Mesendoderm (in vitro differentiated cells): ENCODE results near the gene PCDHA8.
"Not testable (repeated sequence)": the region's sequence is repeated elsewhere in the genome, so short reads cannot be mapped to it uniquely, and the experiment has no call there.

ENCODE experiments used
- DNase-seq: peaks from one replicate; pipeline ENCODE4 v3.0.0; 2013
- H2AK5ac ChIP-seq: 2 replicates; pipeline ENCODE4 v1.6.1; 2013; ENCODE audit warnings: low read length, inconsistent platforms
- H2BK120ac ChIP-seq: 2 replicates; pipeline ENCODE4 v1.6.1; 2013; ENCODE audit warnings: low read depth, mild to moderate bottlenecking, low read length, moderate library complexity, mixed read lengths
- H2BK15ac ChIP-seq: replicated peaks from 2 replicates; pipeline ENCODE4 v1.6.1; 2013; ENCODE audit warnings: low read depth, mild to moderate bottlenecking, moderate library complexity
- H2BK5ac ChIP-seq: 2 replicates; pipeline ENCODE4 v1.6.1; 2013; ENCODE audit warnings: low read length, inconsistent platforms
- H3K18ac ChIP-seq: 2 replicates; pipeline ENCODE4 v1.6.1; 2013; ENCODE audit warnings: mild to moderate bottlenecking, low read length, mixed read lengths
- H3K23ac ChIP-seq: one replicate; pipeline ENCODE4 v1.6.1; 2013; ENCODE audit warnings: low read length
- H3K27ac ChIP-seq: 2 replicates; pipeline ENCODE4 v1.5.1; 2013; ENCODE audit warnings: low read depth, mild to moderate bottlenecking, inconsistent platforms, low read length, moderate library complexity
- H3K27me3 ChIP-seq: 2 replicates; pipeline ENCODE4 v1.6.1; 2013; ENCODE audit warnings: low read length, control low read depth, mild to moderate bottlenecking, inconsistent platforms; ENCODE audit not compliant: insufficient read depth, poor library complexity
- H3K36me3 ChIP-seq: 2 replicates; pipeline ENCODE4 v1.6.1; 2013; ENCODE audit warnings: low read length, inconsistent platforms; ENCODE audit not compliant: control insufficient read depth, insufficient read depth
- H3K4ac ChIP-seq: one replicate; pipeline ENCODE4 v1.6.1; 2013; ENCODE audit warnings: low read depth, mild to moderate bottlenecking, low read length, moderate library complexity
- H3K4me1 ChIP-seq: 2 replicates; pipeline ENCODE4 v1.6.1; 2013; ENCODE audit warnings: low read depth, low read length, inconsistent platforms; ENCODE audit not compliant: control insufficient read depth
- H3K4me2 ChIP-seq: 2 replicates; pipeline ENCODE4 v1.6.1; 2013; ENCODE audit warnings: low read length
- H3K4me3 ChIP-seq: 2 replicates; pipeline ENCODE4 v1.5.1; 2013; ENCODE audit warnings: mild to moderate bottlenecking, low read length
- H3K56ac ChIP-seq: one replicate; pipeline ENCODE4 v1.6.1; 2013; ENCODE audit warnings: low read length
- H3K79me1 ChIP-seq: 2 replicates; pipeline ENCODE4 v1.6.1; 2013; ENCODE audit warnings: low read length, inconsistent platforms
- H3K79me2 ChIP-seq: 2 replicates; pipeline ENCODE4 v1.6.1; 2013; ENCODE audit warnings: mild to moderate bottlenecking, low read length; ENCODE audit not compliant: control insufficient read depth, insufficient read depth
- H3K9ac ChIP-seq: 2 replicates; pipeline ENCODE4 v1.6.1; 2013; ENCODE audit warnings: low read length, inconsistent platforms
- H4K5ac ChIP-seq: one replicate; pipeline ENCODE4 v1.6.1; 2013; ENCODE audit warnings: low read length
- H4K8ac ChIP-seq: one replicate; pipeline ENCODE4 v1.6.1; 2013; ENCODE audit warnings: low read depth, mild to moderate bottlenecking, control low read depth, low read length, moderate library complexity
- WGBS: extraction: QIAGEN DNeasy Blood & Tissue Kit; methylation state at CpG from one replicate; pipeline ENCODE4 v1.1.7; 2013; ENCODE audit warnings: low lambda C conversion rate, missing lambda C conversion rate; ENCODE audit not compliant: insufficient coverage; ENCODE audit errors: extremely low coverage; 5-methylcytosine and 5-hydroxymethylcytosine counted together

PCDHA8 gene

DNA sequence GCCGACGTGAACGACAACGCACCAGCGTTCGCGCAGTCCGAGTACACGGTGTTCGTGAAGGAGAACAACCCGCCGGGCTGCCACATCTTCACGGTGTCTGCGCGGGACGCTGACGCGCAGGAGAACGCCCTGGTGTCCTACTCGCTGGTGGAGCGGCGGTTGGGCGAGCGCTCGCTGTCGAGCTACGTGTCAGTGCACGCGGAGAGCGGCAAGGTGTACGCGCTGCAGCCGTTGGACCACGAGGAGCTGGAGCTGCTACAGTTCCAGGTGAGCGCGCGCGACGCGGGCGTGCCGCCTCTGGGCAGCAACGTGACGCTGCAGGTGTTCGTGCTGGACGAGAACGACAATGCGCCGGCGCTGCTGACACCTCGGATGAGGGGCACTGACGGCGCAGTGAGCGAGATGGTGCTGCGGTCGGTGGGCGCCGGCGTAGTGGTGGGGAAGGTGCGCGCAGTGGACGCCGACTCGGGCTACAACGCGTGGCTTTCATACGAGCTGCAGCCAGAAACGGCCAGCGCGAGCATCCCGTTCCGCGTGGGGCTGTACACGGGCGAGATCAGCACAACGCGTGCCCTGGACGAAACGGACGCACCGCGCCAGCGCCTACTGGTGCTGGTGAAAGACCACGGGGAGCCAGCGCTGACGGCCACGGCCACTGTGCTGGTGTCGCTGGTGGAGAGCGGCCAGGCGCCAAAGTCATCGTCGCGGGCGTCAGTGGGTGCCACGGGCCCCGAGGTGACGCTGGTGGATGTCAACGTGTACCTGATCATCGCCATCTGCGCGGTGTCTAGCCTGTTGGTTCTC is 9.0 kb downstream of the PCDHA8 start:
- not testable (repeated sequence) for H3K4me3 ChIP-seq, H2BK120ac ChIP-seq, H3K23ac ChIP-seq, H2BK15ac ChIP-seq, H3K56ac ChIP-seq, H3K27me3 ChIP-seq, H2AK5ac ChIP-seq, H3K27ac ChIP-seq, H2BK5ac ChIP-seq, H3K18ac ChIP-seq, H4K5ac ChIP-seq, H3K36me3 ChIP-seq, H3K79me2 ChIP-seq, H3K79me1 ChIP-seq, DNase-seq, H4K8ac ChIP-seq, H3K4me2 ChIP-seq, H3K4ac ChIP-seq, H3K9ac ChIP-seq, H3K4me1 ChIP-seq
- WGBS, result no CpG with 5 or more reads among the region's 101 CpGs

DNA sequence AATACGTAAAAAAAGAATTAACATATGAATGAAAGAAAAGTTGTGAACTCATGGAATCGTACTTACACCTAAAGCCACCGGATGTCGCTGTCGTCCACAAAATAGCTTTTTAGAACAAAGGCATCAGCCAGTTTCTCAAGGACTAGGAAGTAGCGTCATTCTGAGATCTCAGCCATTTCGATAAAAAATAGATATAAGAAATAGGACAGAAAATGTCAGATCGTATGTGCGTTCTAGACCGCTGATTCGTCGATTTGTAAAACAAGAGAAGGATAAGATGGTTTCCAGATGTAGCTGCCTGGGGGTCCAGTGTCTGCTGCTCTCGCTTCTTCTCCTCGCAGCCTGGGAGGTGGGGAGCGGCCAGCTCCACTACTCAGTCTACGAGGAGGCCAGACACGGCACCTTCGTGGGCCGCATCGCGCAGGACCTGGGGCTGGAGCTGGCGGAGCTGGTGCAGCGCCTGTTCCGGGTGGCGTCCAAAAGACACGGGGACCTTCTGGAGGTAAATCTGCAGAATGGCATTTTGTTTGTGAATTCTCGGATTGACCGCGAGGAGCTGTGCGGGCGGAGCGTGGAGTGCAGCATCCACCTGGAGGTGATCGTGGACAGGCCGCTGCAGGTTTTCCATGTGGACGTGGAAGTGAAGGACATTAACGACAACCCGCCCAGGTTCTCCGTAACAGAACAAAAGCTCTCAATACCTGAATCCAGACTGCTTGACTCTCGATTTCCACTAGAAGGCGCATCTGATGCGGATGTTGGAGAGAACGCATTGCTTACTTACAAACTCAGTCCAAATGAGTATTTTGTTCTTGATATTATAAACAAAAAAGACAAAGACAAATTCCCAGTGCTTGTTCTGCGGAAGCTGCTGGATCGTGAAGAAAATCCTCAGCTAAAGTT is 15.0 kb downstream of the PCDHA8 start, which contains the start of gene PCDHA10:
Gene PCDHA10 (plus strand): TSS at position 126 of the 903 bp plus-strand sequence. CDS start 152 bp downstream, at position 278.
- Histone ChIP-seq H3K4me2 (no peak within 1 kb of the TSS), H3K4me3 (no peak within 1 kb of the TSS), H3K23ac (no peak within 1 kb of the TSS), H3K56ac (peak within 1 kb of the TSS; percentile 3), H3K9ac (peak within 1 kb of the TSS; percentile 34), H2BK120ac (no peak within 1 kb of the TSS), H3K36me3 (no peaks in the 10 kb centered on the region), H3K18ac (no peak within 1 kb of the TSS), H3K27me3 (no peaks in the 10 kb centered on the region), H4K5ac (no peak within 1 kb of the TSS), H2AK5ac (no peak within 1 kb of the TSS), H3K4me1 (no peaks in the 10 kb centered on the region), H4K8ac (no peak within 1 kb of the TSS), H3K79me2 (no peaks in the 10 kb centered on the region), H3K4ac (no peak within 1 kb of the TSS), H2BK5ac (no peak within 1 kb of the TSS), H3K27ac (no peak within 1 kb of the TSS), H3K79me1 (no peaks in the 10 kb centered on the region), H2BK15ac (no peak within 1 kb of the TSS)
- WGBS, result no CpG with 5 or more reads among the region's 44 CpGs
- DNase-seq, result peak; percentile 59

DNA sequence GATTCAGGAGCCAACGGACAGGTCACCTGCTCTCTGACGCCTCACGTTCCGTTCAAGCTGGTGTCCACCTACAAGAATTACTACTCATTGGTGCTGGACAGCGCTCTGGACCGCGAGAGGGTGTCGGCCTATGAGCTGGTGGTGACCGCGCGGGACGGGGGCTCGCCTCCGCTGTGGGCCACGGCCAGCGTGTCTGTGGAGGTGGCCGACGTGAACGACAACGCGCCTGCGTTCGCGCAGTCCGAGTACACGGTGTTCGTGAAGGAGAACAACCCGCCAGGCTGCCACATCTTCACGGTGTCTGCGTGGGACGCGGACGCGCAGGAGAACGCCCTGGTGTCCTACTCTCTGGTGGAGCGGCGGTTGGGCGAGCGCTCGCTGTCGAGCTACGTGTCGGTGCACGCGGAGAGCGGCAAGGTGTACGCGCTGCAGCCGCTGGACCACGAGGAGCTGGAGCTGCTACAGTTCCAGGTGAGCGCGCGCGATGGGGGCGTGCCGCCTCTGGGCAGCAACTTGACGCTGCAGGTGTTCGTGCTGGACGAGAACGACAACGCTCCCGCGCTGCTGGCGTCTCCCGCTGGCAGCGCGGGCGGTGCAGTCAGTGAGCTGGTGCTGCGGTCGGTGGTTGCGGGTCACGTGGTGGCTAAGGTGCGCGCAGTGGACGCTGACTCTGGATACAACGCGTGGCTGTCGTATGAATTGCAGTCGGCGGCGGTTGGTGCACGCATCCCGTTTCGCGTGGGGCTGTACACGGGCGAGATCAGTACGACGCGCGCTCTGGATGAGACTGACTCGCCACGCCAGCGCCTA is 16.4 kb downstream of the PCDHA8 start:
- Histone ChIP-seq H3K27me3 (no peaks in the 10 kb centered on the region), H3K4ac (no peak overlapping the region), H3K4me2 (no peak overlapping the region), H4K5ac (no peak overlapping the region), H3K4me3 (no peak overlapping the region), H3K79me2 (no peaks in the 10 kb centered on the region), H2BK15ac (no peak overlapping the region), H3K79me1 (no peaks in the 10 kb centered on the region), H3K27ac (no peak overlapping the region), H3K4me1 (no peaks in the 10 kb centered on the region), H3K36me3 (no peaks in the 10 kb centered on the region), H2BK120ac (no peak overlapping the region), H4K8ac (no peak overlapping the region), H3K18ac (no peak overlapping the region), H3K9ac (no peak overlapping the region), H2BK5ac (no peak overlapping the region), H3K56ac (no peak overlapping the region), H2AK5ac (no peak overlapping the region), H3K23ac (no peak overlapping the region)
- DNase-seq, result no peak
- WGBS, result no CpG with 5 or more reads among the region's 94 CpGs

DNA sequence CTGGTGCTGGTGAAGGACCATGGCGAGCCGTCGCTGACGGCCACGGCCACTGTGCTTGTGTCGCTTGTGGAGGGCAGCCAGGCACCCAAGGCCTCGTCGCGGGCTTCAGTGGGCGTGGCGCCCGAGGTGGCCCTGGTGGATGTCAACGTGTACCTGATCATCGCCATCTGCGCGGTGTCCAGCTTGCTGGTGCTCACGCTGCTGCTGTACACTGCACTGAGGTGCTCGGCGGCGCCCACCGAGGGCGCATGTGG is 16.9 kb downstream of the PCDHA8 start:
- Histone ChIP-seq H3K56ac (no peak overlapping the region), H4K5ac (no peak overlapping the region), H2AK5ac (no peak overlapping the region), H2BK5ac (no peak overlapping the region), H3K23ac (no peak overlapping the region), H3K27me3 (no peaks in the 10 kb centered on the region), H3K4me3 (no peak overlapping the region), H3K4ac (no peak overlapping the region), H3K18ac (no peak overlapping the region), H3K36me3 (no peaks in the 10 kb centered on the region), H3K4me2 (no peak overlapping the region), H3K79me1 (no peaks in the 10 kb centered on the region), H2BK15ac (no peak overlapping the region), H3K79me2 (no peaks in the 10 kb centered on the region), H3K4me1 (no peaks in the 10 kb centered on the region), H4K8ac (no peak overlapping the region), H3K9ac (no peak overlapping the region), H3K27ac (no peak overlapping the region), H2BK120ac (no peak overlapping the region)
- DNase-seq, result no peak
- no CpG with 5 or more reads among the region's 22 CpGs for WGBS

DNA sequence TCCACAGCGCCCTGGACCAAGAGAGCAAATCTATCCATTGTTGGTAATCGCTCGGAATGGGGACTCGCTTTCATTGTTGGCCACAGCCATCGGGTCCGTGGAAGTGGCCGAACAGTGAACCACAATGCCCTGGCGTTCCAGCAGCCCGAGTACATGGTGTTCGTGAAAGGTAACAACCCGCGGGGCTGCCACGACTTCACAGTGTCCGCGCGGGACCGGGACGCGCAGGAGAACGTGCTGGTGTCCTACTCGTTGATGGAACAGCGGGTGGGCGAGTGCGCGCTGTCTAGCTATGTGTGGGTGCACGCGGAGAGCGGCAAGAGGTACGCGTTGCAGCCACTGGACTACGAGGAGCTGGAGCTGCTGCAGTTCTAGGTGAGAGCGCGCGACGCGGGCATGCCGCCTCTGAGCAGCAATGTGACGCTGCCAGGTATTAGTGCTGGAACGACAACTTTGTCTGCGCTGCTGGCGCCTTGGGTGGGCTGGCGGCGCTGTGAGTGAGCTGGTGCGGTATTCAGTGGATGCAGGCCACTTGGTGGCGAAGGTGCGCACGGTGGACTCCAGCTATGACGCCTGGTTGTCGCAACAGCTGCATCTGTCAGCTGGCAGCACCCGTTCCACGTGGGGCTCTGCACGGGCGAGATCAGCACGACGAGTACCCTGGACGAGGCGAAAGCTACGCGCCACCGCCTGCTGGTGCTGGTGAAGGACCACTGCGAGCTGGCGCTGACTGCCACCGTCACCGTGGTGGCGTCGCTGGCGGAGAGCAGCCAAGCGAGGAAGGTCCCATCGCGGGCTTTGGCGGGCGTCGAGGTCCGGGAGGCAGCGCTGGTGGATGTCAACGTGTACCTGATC is 21.7 kb downstream of the PCDHA8 start:
- Histone ChIP-seq H3K18ac (no peak overlapping the region), H3K4me3 (no peak overlapping the region), H3K4me2 (no peak overlapping the region), H2BK15ac (no peak overlapping the region), H3K23ac (no peak overlapping the region), H3K4me1 (no peaks in the 10 kb centered on the region), H2BK5ac (no peak overlapping the region), H3K27me3 (no peaks in the 10 kb centered on the region), H4K8ac (no peak overlapping the region), H3K9ac (no peak overlapping the region), H3K27ac (no peak overlapping the region), H4K5ac (no peak overlapping the region), H3K79me2 (no peaks in the 10 kb centered on the region), H2AK5ac (no peak overlapping the region), H3K36me3 (no peaks in the 10 kb centered on the region), H2BK120ac (no peak overlapping the region), H3K4ac (no peak overlapping the region), H3K79me1 (no peaks in the 10 kb centered on the region), H3K56ac (no peak overlapping the region)
- WGBS, result no CpG with 5 or more reads among the region's 76 CpGs
- DNase-seq, result no peak
